GM23338 (cell line): ENCODE measurements around the gene CAD. TPM values are rescaled to one million over a fixed set of nuclear protein-coding genes. Genes with fewer than 3 reads are reported as not detected.

ENCODE experiments used
- ATAC-seq: fragments of 200-7000 bp; cut with Tn5 transposase; 3 replicates; pipeline ENCODE4 v1.9.1; 2020
- DNase-seq: peaks from one replicate; pipeline ENCODE4 v3.0.0-alpha.2; 2015; ENCODE audit warnings: low spot score
- H2AFZ ChIP-seq: fragments of 200-600 bp; sonication (generic); 2 replicates; pipeline ENCODE4 v1.8.0; 2016; ENCODE audit warnings: antibody characterized with exemption, mild to moderate bottlenecking, moderate library complexity
- H3F3A ChIP-seq: fragments of 200-600 bp; sonication (generic); replicated peaks from 2 replicates; pipeline ENCODE4 v1.8.0; 2017; ENCODE audit warnings: antibody characterized with exemption, mixed run types, low read depth
- H3K27ac ChIP-seq: fragments of 200-600 bp; sonication (generic); 2 replicates; pipeline ENCODE4 v1.6.1; 2016; ENCODE audit warnings: low read depth
- H3K27me3 ChIP-seq: fragments of 200-600 bp; sonication (generic); 2 replicates; pipeline ENCODE4 v1.8.0; 2016; ENCODE audit warnings: mild to moderate bottlenecking, mixed run types, moderate library complexity; ENCODE audit not compliant: insufficient read depth
- H3K36me3 ChIP-seq: fragments of 200-600 bp; sonication (generic); 2 replicates; pipeline ENCODE4 v1.8.0; 2016; ENCODE audit warnings: mild to moderate bottlenecking; ENCODE audit not compliant: insufficient read depth
- H3K4me1 ChIP-seq: fragments of 200-600 bp; sonication (generic); 2 replicates; pipeline ENCODE4 v1.8.0; 2016; ENCODE audit warnings: mild to moderate bottlenecking, moderate library complexity; ENCODE audit not compliant: insufficient read depth
- H3K4me2 ChIP-seq: fragments of 200-600 bp; sonication (generic); 2 replicates; pipeline ENCODE4 v1.7.1; 2017; ENCODE audit warnings: mixed run types
- H3K4me3 ChIP-seq: fragments of 200-600 bp; sonication (generic); 2 replicates; pipeline ENCODE4 v1.6.1; 2016; ENCODE audit warnings: mixed run types
- H3K79me2 ChIP-seq: fragments of 200-600 bp; sonication (generic); replicated peaks from 2 replicates; pipeline ENCODE4 v1.8.0; 2017; ENCODE audit warnings: mild to moderate bottlenecking; ENCODE audit not compliant: insufficient read depth
- H3K9me2 ChIP-seq: fragments of 200-600 bp; sonication (generic); 2 replicates; pipeline ENCODE4 v1.8.0; 2017; ENCODE audit not compliant: insufficient read depth
- H4K20me1 ChIP-seq: fragments of 200-600 bp; sonication (generic); replicated peaks from 2 replicates; pipeline ENCODE4 v1.8.0; 2017; ENCODE audit warnings: mild to moderate bottlenecking; ENCODE audit not compliant: insufficient read depth
- H3K27ac Mint-ChIP-seq: 2 replicates; pipeline ENCODE4 v1.8.0; 2020; ENCODE audit warnings: inconsistent platforms, mild to moderate bottlenecking, moderate library complexity, mixed read lengths
- H3K27me3 Mint-ChIP-seq: 3 replicates; pipeline ENCODE4 v1.8.0; 2022; ENCODE audit warnings: low read depth, mild to moderate bottlenecking, moderate library complexity, mixed read lengths, inconsistent platforms; ENCODE audit not compliant: insufficient read depth, poor library complexity
- H3K36me3 Mint-ChIP-seq: 3 replicates; pipeline ENCODE4 v1.8.0; 2021; ENCODE audit warnings: low read depth, mild to moderate bottlenecking, inconsistent platforms, moderate library complexity, mixed read lengths
- H3K4me1 Mint-ChIP-seq: 3 replicates; pipeline ENCODE4 v1.8.0; 2020; ENCODE audit warnings: mild to moderate bottlenecking, inconsistent platforms, mixed read lengths
- H3K4me3 Mint-ChIP-seq: 3 replicates; pipeline ENCODE4 v1.8.0; 2021; ENCODE audit warnings: moderate library complexity, mild to moderate bottlenecking, inconsistent platforms, mixed read lengths
- H3K9me3 Mint-ChIP-seq: 3 replicates; pipeline ENCODE4 v1.8.0; 2020; ENCODE audit warnings: moderate library complexity, mild to moderate bottlenecking, inconsistent platforms, mixed read lengths
- CREB1 ChIP-seq: fragments of 250-450 bp; sonication (Bioruptor Pico); IDR thresholded peaks from 2 replicates; pipeline ENCODE4 v1.5.0; 2020; ENCODE audit warnings: low read depth, mild to moderate bottlenecking, moderate library complexity
- CTCF ChIP-seq, 2 experiments: fragments of 200-600 bp in 1 of 2; sonication (generic) in 1 of 2; conservative IDR thresholded peaks; 2 replicates each; pipeline versions ENCODE4 v1.5.1 to v1.6.1; 2016 to 2017; ENCODE audit warnings: antibody characterized with exemption in 2 of 2, low read depth in 2 of 2, mild to moderate bottlenecking in 2 of 2, moderate library complexity in 1 of 2
- JUNB ChIP-seq: IDR thresholded peaks from one replicate; pipeline ENCODE4 v1.6.1; 2016; ENCODE audit warnings: antibody characterized with exemption; ENCODE audit not compliant: unreplicated experiment
- POLR2AphosphoS5 ChIP-seq: IDR thresholded peaks from 2 replicates; pipeline ENCODE4 v1.6.1; 2016; ENCODE audit warnings: antibody characterized with exemption, low read depth
- REST ChIP-seq: IDR thresholded peaks from one replicate; pipeline ENCODE4 v1.6.1; 2018; ENCODE audit warnings: antibody characterized with exemption; ENCODE audit not compliant: unreplicated experiment
- ZNF331 ChIP-seq: fragments of 250-450 bp; sonication (Bioruptor Pico); IDR thresholded peaks from 2 replicates; pipeline ENCODE4 v1.5.0; 2020; ENCODE audit warnings: low read depth, mild to moderate bottlenecking, moderate library complexity
- polyA plus RNA-seq: library from polyadenylated mRNA; unstranded; fragments of >200 nt; fragmentation: Nextera tagmentation; extraction: Ambion mirVana; gene quantifications from 2 replicates; pipeline ENCODE4 v1.2.1, GENCODE V29; 2016
- total RNA-seq: library from RNA; depleted of rRNA; stranded (reverse); fragments of >200 nt; shearing (Covaris generic); gene quantifications from 2 replicates; pipeline ENCODE4 v1.2.3, GENCODE V29; 2014
- TF ChIP-seq, protein P1 (sequence below): IDR thresholded peaks from 2 replicates; pipeline ENCODE4 v1.6.1; 2016; ENCODE audit warnings: antibody characterized with exemption
- TF ChIP-seq, protein P2 (sequence below): fragments of 250-450 bp; sonication (Bioruptor Pico); IDR thresholded peaks from 2 replicates; pipeline ENCODE4 v1.5.0; 2020; ENCODE audit warnings: mild to moderate bottlenecking, moderate library complexity

The CAD gene
- total and polyA plus RNA-seq, 2 experiments from 2014 or later, result 38.1 to 147 TPM

DNA sequence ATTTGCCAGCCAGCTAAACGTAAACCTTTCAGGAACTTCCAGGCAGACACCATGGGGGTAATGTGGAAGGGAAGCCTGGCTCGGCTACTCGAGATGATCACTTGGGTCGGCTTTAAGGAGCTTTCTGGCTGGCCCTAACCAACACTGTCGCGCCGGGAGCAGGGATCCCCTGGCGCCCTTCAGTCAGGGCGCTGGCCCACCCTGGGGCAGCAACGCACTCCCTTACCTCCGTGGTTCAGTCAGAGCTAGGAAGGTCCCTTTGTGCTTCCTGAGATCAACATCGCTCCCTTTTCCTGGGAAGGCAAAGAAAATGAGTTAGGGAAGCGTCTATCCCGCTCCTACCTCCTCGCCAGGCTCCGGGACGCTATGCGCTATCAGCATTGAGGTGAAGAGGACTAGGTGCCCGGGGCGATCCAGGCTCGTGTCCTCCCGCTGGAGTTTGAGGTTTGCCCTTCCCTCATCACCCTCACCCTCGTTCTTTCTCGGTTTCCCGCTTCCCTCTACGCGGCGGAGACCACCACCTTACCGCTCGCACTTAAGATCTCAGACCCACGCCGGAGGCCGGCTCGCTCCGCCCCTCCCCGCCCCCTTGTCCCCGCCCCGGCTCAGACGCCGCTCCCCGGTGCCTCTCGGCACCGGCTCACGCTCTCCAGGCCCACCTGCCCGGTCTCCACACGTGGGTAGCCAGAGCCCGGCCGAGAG lies 5.8 kb upstream of the CAD start (continued):
- TF ChIP-seq ZNF331 (no peak), CTCF (conservative IDR thresholded peaks at IDR 0.05; ENCODE audit: low read depth in 2 of 2) (no peak), JUNB (no peak), REST (no peak), CREB1 (CRISPR knock-in tag) (no peak)

DNA sequence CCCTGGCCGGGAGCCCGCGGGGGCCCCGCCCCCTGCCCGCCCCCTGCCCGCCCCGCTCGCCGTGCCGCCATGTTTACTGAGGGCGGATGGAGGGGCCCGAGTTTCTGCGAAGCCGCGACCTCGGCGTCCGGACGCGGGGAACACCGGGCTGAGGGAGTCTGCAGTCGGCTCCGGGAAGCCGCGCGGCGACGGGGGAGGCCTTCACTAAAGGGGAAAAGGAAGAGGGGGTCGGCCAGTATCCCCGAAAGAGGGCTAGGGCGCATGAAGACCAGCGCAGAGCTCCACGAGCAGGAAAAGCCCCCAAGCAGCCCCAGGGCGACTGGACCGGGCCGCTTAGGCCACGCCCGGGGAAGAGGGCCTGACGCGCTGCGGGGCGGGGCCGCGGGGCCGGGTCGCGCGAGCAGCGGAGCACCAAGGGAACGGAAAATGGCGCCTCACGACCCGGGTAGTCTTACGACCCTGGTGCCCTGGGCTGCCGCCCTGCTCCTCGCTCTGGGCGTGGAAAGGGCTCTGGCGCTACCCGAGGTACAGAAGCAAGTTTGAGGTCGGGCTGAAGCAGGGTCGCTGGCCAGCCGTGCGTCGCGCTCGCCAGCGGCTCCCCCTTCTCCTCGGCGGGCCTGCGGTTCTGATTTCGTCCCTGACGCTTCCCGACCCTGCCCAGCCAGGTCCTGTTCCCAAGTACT lies 5.1 kb upstream of the CAD start, which contains the start of the genes ATRAID and SLC5A6:
Gene ATRAID, plus strand, starts transcription at position 99 of the 683 bp plus-strand sequence. Its CDS starts 328 bp downstream, at position 427.
Gene SLC5A6, minus strand, starts transcription at position 326 of the 683 bp plus-strand sequence. CDS start 4,618 bp downstream, outside the sequence.
- Mint-ChIP-seq H3K27ac (peak within 1 kb of the TSS; percentile 99), H3K36me3 (peaks cover 61% of the 10 kb centered on the region), H3K27me3 (peaks cover 5% of the 10 kb centered on the region), H3K4me1 (peaks cover 34% of the 10 kb centered on the region), H3K9me3 (no peaks in the 10 kb centered on the region; the same call in 2 of the 3 replicates), H3K4me3 (peak within 1 kb of the TSS; percentile 94)
- Histone ChIP-seq H3K27me3 (no peaks in the 10 kb centered on the region), H3K9me2 (no peaks in the 10 kb centered on the region), H4K20me1 (peaks cover 14% of the 10 kb centered on the region; the same call in 1 of the 2 replicates), H3K27ac (peak within 1 kb of the TSS; percentile 99), H3K4me1 (peaks cover 10% of the 10 kb centered on the region), H2AFZ (peak within 1 kb of the TSS; percentile 87), H3K4me3 (peak within 1 kb of the TSS; percentile 92), H3F3A (peaks cover 10% of the 10 kb centered on the region; the same call in 1 of the 2 replicates), H3K36me3 (peaks cover 27% of the 10 kb centered on the region), H3K79me2 (peaks cover 39% of the 10 kb centered on the region), H3K4me2 (peak within 1 kb of the TSS; percentile 98)
- TF ChIP-seq POLR2AphosphoS5 (peak; percentile 80), CREB1 (CRISPR knock-in tag) (peak; percentile 61; the same call in 1 of the 2 replicates)
- TF ChIP-seq, protein P1, sequence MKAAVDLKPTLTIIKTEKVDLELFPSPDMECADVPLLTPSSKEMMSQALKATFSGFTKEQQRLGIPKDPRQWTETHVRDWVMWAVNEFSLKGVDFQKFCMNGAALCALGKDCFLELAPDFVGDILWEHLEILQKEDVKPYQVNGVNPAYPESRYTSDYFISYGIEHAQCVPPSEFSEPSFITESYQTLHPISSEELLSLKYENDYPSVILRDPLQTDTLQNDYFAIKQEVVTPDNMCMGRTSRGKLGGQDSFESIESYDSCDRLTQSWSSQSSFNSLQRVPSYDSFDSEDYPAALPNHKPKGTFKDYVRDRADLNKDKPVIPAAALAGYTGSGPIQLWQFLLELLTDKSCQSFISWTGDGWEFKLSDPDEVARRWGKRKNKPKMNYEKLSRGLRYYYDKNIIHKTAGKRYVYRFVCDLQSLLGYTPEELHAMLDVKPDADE, result peak; percentile 69
- TF ChIP-seq, protein P2, sequence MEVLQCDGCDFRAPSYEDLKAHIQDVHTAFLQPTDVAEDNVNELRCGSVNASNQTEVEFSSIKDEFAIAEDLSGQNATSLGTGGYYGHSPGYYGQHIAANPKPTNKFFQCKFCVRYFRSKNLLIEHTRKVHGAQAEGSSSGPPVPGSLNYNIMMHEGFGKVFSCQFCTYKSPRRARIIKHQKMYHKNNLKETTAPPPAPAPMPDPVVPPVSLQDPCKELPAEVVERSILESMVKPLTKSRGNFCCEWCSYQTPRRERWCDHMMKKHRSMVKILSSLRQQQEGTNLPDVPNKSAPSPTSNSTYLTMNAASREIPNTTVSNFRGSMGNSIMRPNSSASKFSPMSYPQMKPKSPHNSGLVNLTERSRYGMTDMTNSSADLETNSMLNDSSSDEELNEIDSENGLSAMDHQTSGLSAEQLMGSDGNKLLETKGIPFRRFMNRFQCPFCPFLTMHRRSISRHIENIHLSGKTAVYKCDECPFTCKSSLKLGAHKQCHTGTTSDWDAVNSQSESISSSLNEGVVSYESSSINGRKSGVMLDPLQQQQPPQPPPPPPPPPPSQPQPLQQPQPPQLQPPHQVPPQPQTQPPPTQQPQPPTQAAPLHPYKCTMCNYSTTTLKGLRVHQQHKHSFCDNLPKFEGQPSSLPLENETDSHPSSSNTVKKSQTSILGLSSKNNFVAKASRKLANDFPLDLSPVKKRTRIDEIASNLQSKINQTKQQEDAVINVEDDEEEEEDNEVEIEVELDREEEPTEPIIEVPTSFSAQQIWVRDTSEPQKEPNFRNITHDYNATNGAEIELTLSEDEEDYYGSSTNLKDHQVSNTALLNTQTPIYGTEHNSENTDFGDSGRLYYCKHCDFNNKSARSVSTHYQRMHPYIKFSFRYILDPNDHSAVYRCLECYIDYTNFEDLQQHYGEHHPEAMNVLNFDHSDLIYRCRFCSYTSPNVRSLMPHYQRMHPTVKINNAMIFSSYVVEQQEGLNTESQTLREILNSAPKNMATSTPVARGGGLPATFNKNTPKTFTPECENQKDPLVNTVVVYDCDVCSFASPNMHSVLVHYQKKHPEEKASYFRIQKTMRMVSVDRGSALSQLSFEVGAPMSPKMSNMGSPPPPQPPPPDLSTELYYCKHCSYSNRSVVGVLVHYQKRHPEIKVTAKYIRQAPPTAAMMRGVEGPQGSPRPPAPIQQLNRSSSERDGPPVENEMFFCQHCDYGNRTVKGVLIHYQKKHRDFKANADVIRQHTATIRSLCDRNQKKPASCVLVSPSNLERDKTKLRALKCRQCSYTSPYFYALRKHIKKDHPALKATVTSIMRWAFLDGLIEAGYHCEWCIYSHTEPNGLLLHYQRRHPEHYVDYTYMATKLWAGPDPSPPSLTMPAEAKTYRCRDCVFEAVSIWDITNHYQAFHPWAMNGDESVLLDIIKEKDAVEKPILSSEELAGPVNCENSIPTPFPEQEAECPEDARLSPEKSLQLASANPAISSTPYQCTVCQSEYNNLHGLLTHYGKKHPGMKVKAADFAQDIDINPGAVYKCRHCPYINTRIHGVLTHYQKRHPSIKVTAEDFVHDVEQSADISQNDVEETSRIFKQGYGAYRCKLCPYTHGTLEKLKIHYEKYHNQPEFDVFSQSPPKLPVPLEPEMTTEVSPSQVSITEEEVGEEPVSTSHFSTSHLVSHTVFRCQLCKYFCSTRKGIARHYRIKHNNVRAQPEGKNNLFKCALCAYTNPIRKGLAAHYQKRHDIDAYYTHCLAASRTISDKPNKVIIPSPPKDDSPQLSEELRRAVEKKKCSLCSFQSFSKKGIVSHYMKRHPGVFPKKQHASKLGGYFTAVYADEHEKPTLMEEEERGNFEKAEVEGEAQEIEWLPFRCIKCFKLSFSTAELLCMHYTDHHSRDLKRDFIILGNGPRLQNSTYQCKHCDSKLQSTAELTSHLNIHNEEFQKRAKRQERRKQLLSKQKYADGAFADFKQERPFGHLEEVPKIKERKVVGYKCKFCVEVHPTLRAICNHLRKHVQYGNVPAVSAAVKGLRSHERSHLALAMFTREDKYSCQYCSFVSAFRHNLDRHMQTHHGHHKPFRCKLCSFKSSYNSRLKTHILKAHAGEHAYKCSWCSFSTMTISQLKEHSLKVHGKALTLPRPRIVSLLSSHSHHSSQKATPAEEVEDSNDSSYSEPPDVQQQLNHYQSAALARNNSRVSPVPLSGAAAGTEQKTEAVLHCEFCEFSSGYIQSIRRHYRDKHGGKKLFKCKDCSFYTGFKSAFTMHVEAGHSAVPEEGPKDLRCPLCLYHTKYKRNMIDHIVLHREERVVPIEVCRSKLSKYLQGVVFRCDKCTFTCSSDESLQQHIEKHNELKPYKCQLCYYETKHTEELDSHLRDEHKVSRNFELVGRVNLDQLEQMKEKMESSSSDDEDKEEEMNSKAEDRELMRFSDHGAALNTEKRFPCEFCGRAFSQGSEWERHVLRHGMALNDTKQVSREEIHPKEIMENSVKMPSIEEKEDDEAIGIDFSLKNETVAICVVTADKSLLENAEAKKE (CRISPR knock-in tag), result no peak
- ATAC-seq (peak; percentile 82), DNase-seq (peak; percentile 92)
